Gastroesophageal sphincter (tissue), 3 donors: Measurements from ENCODE around the gene PRPSAP1.

Experiments used
- POLR2A ChIP-seq, 2 donors: fragments of 450-650 bp; IDR thresholded peaks; one replicate each; pipeline ENCODE4 v1.6.1; 2017; ENCODE audit warnings: antibody characterized with exemption in 2 of 2, mild to moderate bottlenecking in 2 of 2, moderate library complexity in 1 of 2
- TF ChIP-seq, protein P1 (sequence below), 4 experiments: fragments of 200-600 bp in 2 of 4; fragments of 450-650 bp in 2 of 4; sonication (generic) in 1 of 4; IDR thresholded peaks; one replicate each; pipeline ENCODE4 v1.5.1; 2017 to 2019; ENCODE audit warnings: antibody characterized with exemption in 4 of 4, mild to moderate bottlenecking in 2 of 4, moderate library complexity in 2 of 4

DNA sequence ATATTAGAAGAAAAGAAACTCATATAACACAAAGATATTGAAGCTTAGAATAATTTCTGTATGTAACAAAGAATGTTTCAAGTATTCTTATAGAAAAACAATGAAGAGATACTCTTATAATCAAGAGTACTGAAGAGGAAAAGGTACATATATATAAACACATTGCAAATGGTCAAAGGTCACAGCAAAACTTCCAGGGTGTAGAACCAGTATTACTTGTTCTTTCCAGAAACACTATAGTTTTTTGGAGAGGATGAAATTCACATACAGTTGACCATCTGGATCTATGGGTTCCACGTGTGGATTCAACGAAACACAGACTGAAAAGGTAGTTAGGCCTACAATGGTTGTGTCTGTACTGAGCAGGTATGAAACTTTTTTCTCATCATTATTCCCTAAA is 22.6 kb downstream of the PRPSAP1 start:
- TF ChIP-seq POLR2A (IDR thresholded peaks at IDR 0.05): no peak
- TF ChIP-seq, protein P1, sequence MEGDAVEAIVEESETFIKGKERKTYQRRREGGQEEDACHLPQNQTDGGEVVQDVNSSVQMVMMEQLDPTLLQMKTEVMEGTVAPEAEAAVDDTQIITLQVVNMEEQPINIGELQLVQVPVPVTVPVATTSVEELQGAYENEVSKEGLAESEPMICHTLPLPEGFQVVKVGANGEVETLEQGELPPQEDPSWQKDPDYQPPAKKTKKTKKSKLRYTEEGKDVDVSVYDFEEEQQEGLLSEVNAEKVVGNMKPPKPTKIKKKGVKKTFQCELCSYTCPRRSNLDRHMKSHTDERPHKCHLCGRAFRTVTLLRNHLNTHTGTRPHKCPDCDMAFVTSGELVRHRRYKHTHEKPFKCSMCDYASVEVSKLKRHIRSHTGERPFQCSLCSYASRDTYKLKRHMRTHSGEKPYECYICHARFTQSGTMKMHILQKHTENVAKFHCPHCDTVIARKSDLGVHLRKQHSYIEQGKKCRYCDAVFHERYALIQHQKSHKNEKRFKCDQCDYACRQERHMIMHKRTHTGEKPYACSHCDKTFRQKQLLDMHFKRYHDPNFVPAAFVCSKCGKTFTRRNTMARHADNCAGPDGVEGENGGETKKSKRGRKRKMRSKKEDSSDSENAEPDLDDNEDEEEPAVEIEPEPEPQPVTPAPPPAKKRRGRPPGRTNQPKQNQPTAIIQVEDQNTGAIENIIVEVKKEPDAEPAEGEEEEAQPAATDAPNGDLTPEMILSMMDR (IDR thresholded peaks at IDR 0.05): no peak
